GM23338 (cell line): ENCODE results near the gene ROR1. TPM values are rescaled to one million over a fixed set of nuclear protein-coding genes. Genes with fewer than 3 reads are reported as not detected.

Experiments used
- ATAC-seq: fragments of 200-7000 bp; cut with Tn5 transposase; 3 replicates; pipeline ENCODE4 v1.9.1; 2020
- DNase-seq: peaks from one replicate; pipeline ENCODE4 v3.0.0-alpha.2; 2015; ENCODE audit warnings: low spot score
- H2AFZ ChIP-seq: fragments of 200-600 bp; sonication (generic); 2 replicates; pipeline ENCODE4 v1.8.0; 2016; ENCODE audit warnings: antibody characterized with exemption, mild to moderate bottlenecking, moderate library complexity
- H3F3A ChIP-seq: fragments of 200-600 bp; sonication (generic); replicated peaks from 2 replicates; pipeline ENCODE4 v1.8.0; 2017; ENCODE audit warnings: antibody characterized with exemption, mixed run types, low read depth
- H3K27ac ChIP-seq: fragments of 200-600 bp; sonication (generic); 2 replicates; pipeline ENCODE4 v1.6.1; 2016; ENCODE audit warnings: low read depth
- H3K27me3 ChIP-seq: fragments of 200-600 bp; sonication (generic); 2 replicates; pipeline ENCODE4 v1.8.0; 2016; ENCODE audit warnings: mild to moderate bottlenecking, mixed run types, moderate library complexity; ENCODE audit not compliant: insufficient read depth
- H3K36me3 ChIP-seq: fragments of 200-600 bp; sonication (generic); 2 replicates; pipeline ENCODE4 v1.8.0; 2016; ENCODE audit warnings: mild to moderate bottlenecking; ENCODE audit not compliant: insufficient read depth
- H3K4me1 ChIP-seq: fragments of 200-600 bp; sonication (generic); 2 replicates; pipeline ENCODE4 v1.8.0; 2016; ENCODE audit warnings: mild to moderate bottlenecking, moderate library complexity; ENCODE audit not compliant: insufficient read depth
- H3K4me2 ChIP-seq: fragments of 200-600 bp; sonication (generic); 2 replicates; pipeline ENCODE4 v1.7.1; 2017; ENCODE audit warnings: mixed run types
- H3K4me3 ChIP-seq: fragments of 200-600 bp; sonication (generic); 2 replicates; pipeline ENCODE4 v1.6.1; 2016; ENCODE audit warnings: mixed run types
- H3K79me2 ChIP-seq: fragments of 200-600 bp; sonication (generic); replicated peaks from 2 replicates; pipeline ENCODE4 v1.8.0; 2017; ENCODE audit warnings: mild to moderate bottlenecking; ENCODE audit not compliant: insufficient read depth
- H3K9me2 ChIP-seq: fragments of 200-600 bp; sonication (generic); 2 replicates; pipeline ENCODE4 v1.8.0; 2017; ENCODE audit not compliant: insufficient read depth
- H4K20me1 ChIP-seq: fragments of 200-600 bp; sonication (generic); replicated peaks from 2 replicates; pipeline ENCODE4 v1.8.0; 2017; ENCODE audit warnings: mild to moderate bottlenecking; ENCODE audit not compliant: insufficient read depth
- H3K27ac Mint-ChIP-seq: 2 replicates; pipeline ENCODE4 v1.8.0; 2020; ENCODE audit warnings: inconsistent platforms, mild to moderate bottlenecking, moderate library complexity, mixed read lengths
- H3K27me3 Mint-ChIP-seq: 3 replicates; pipeline ENCODE4 v1.8.0; 2022; ENCODE audit warnings: low read depth, mild to moderate bottlenecking, moderate library complexity, mixed read lengths, inconsistent platforms; ENCODE audit not compliant: insufficient read depth, poor library complexity
- H3K36me3 Mint-ChIP-seq: 3 replicates; pipeline ENCODE4 v1.8.0; 2021; ENCODE audit warnings: low read depth, mild to moderate bottlenecking, inconsistent platforms, moderate library complexity, mixed read lengths
- H3K4me1 Mint-ChIP-seq: 3 replicates; pipeline ENCODE4 v1.8.0; 2020; ENCODE audit warnings: mild to moderate bottlenecking, inconsistent platforms, mixed read lengths
- H3K4me3 Mint-ChIP-seq: 3 replicates; pipeline ENCODE4 v1.8.0; 2021; ENCODE audit warnings: moderate library complexity, mild to moderate bottlenecking, inconsistent platforms, mixed read lengths
- H3K9me3 Mint-ChIP-seq: 3 replicates; pipeline ENCODE4 v1.8.0; 2020; ENCODE audit warnings: moderate library complexity, mild to moderate bottlenecking, inconsistent platforms, mixed read lengths
- CREB1 ChIP-seq: fragments of 250-450 bp; sonication (Bioruptor Pico); IDR thresholded peaks from 2 replicates; pipeline ENCODE4 v1.5.0; 2020; ENCODE audit warnings: low read depth, mild to moderate bottlenecking, moderate library complexity
- CTCF ChIP-seq, 2 experiments: fragments of 200-600 bp in 1 of 2; sonication (generic) in 1 of 2; conservative IDR thresholded peaks; 2 replicates each; pipeline versions ENCODE4 v1.5.1 to v1.6.1; 2016 to 2017; ENCODE audit warnings: antibody characterized with exemption in 2 of 2, low read depth in 2 of 2, mild to moderate bottlenecking in 2 of 2, moderate library complexity in 1 of 2
- ETS1 ChIP-seq: IDR thresholded peaks from 2 replicates; pipeline ENCODE4 v1.6.1; 2016; ENCODE audit warnings: antibody characterized with exemption
- EZH2 ChIP-seq: fragments of 200-600 bp; sonication (generic); IDR thresholded peaks from one replicate; pipeline ENCODE4 v1.8.0; 2017; ENCODE audit warnings: antibody characterized with exemption, mild to moderate bottlenecking, low read depth; ENCODE audit not compliant: unreplicated experiment
- EZH2phosphoT487 ChIP-seq: fragments of 200-600 bp; sonication (generic); IDR thresholded peaks from one replicate; pipeline ENCODE4 v1.8.1; 2018; ENCODE audit warnings: antibody characterized with exemption; ENCODE audit not compliant: unreplicated experiment
- JUNB ChIP-seq: IDR thresholded peaks from one replicate; pipeline ENCODE4 v1.6.1; 2016; ENCODE audit warnings: antibody characterized with exemption; ENCODE audit not compliant: unreplicated experiment
- NANOG ChIP-seq: IDR thresholded peaks from 2 replicates; pipeline ENCODE4 v1.6.1; 2016; ENCODE audit warnings: antibody characterized with exemption, borderline replicate concordance
- POLR2AphosphoS5 ChIP-seq: IDR thresholded peaks from 2 replicates; pipeline ENCODE4 v1.6.1; 2016; ENCODE audit warnings: antibody characterized with exemption, low read depth
- REST ChIP-seq: IDR thresholded peaks from one replicate; pipeline ENCODE4 v1.6.1; 2018; ENCODE audit warnings: antibody characterized with exemption; ENCODE audit not compliant: unreplicated experiment
- STAT1 ChIP-seq: IDR thresholded peaks from one replicate; pipeline ENCODE4 v1.6.1; 2016; ENCODE audit warnings: antibody characterized with exemption; ENCODE audit not compliant: unreplicated experiment
- ZNF114 ChIP-seq: fragments of 250-450 bp; sonication (Bioruptor Pico); IDR thresholded peaks from 2 replicates; pipeline ENCODE4 v1.5.0; 2020; ENCODE audit warnings: mild to moderate bottlenecking, moderate library complexity
- ZNF331 ChIP-seq: fragments of 250-450 bp; sonication (Bioruptor Pico); IDR thresholded peaks from 2 replicates; pipeline ENCODE4 v1.5.0; 2020; ENCODE audit warnings: low read depth, mild to moderate bottlenecking, moderate library complexity
- ZNF462 ChIP-seq: fragments of 250-450 bp; sonication (Bioruptor Pico); IDR thresholded peaks from 2 replicates; pipeline ENCODE4 v1.5.0; 2020; ENCODE audit warnings: mild to moderate bottlenecking, moderate library complexity
- polyA plus RNA-seq: library from polyadenylated mRNA; unstranded; fragments of >200 nt; fragmentation: Nextera tagmentation; extraction: Ambion mirVana; gene quantifications from 2 replicates; pipeline ENCODE4 v1.2.1, GENCODE V29; 2016
- total RNA-seq: library from RNA; depleted of rRNA; stranded (reverse); fragments of >200 nt; shearing (Covaris generic); gene quantifications from 2 replicates; pipeline ENCODE4 v1.2.3, GENCODE V29; 2014

ROR1 gene
- total and polyA plus RNA-seq, 2 experiments from 2014 or later = 59.7 to 96.0 TPM

- TF ChIP-seq ZNF114 (CRISPR knock-in tag) = no peak
- no peak for TF ChIP-seq POLR2AphosphoS5
- no peak for TF ChIP-seq JUNB
- no peak for TF ChIP-seq EZH2phosphoT487
- TF ChIP-seq EZH2 = no peak
- TF ChIP-seq ZNF331 = no peak
- no peak for TF ChIP-seq CTCF (conservative IDR thresholded peaks at IDR 0.05; ENCODE audit: low read depth in 2 of 2)
- no peak for TF ChIP-seq ZNF462 (CRISPR knock-in tag)
- TF ChIP-seq STAT1 = no peak
- no peak for TF ChIP-seq NANOG
- TF ChIP-seq CREB1 (CRISPR knock-in tag) = no peak
- TF ChIP-seq REST = no peak
- no peak for TF ChIP-seq ETS1
- Histone ChIP-seq H3K36me3 (no peaks in the 10 kb centered on the region), H3K4me1 (no peaks in the 10 kb centered on the region), H3F3A (no peaks in the 10 kb centered on the region), H3K4me3 (no peak overlapping the region), H3K9me2 (peaks cover 18% of the 10 kb centered on the region), H3K4me2 (no peak overlapping the region), H3K79me2 (no peaks in the 10 kb centered on the region), H2AFZ (no peak overlapping the region), H3K27me3 (no peaks in the 10 kb centered on the region), H4K20me1 (0 out of 2 replicates have a peak, but pooled peaks cover 4% of the 10 kb centered on the region), H3K27ac (no peak overlapping the region)
- Mint-ChIP-seq H3K4me1 (peaks cover 3% of the 10 kb centered on the region; the same call in 1 of the 3 replicates), H3K27ac (no peak overlapping the region), H3K4me3 (no peak overlapping the region), H3K9me3 (no peaks in the 10 kb centered on the region), H3K27me3 (peaks cover 2% of the 10 kb centered on the region), H3K36me3 (no peaks in the 10 kb centered on the region)
- DNase-seq (no peak), ATAC-seq (no peak)
Measured at GRCh38 chr1:64121766-64122385, 348.1 kb downstream of the ROR1 start.
